ENCODE results near the gene THADA.

THADA gene

DNA sequence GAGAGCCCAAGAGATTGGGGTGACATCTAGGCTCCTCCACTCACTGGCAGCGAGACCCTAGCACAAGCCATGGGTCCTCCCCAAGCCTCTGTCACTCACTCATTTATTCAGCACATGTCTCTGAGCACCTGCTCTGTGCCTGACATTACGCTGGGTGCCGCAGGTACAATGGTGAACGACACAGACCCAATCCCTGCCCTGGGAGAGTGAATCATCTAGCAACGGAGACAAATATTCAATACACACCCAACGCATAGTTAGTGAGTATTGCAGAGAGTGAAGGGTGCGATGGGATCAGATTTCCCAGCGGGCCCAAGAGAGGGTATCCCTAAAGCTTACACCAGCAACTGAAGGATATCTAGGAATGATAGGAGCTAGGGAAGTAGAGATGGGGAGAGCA lies 414.9 kb downstream of the THADA start:
- no peak overlapping the region for H3K4me3 ChIP-seq (ENCODE audit: low read depth, low read length)
- TF ChIP-seq CTCF (IDR thresholded peaks at IDR 0.05; ENCODE audit: low read depth, low read length) = no peak
- in situ Hi-C loops (cut with HindIII; ENCODE audit: low sequenced_read_pairs) = no loop called here
- DNase-seq (ENCODE audit: low read depth, low spot score) = no peak
